T-helper 1 cell treated with Interleukin-12 subunit alpha and Interleukin-12 subunit beta and Interleukin-4 antibody, amounts not matched to agents 30 ng/mL and 1 ng/mL, for 36 hours (primary cell): ENCODE results near the gene PCDHB13. TPM values are rescaled to one million over a fixed set of nuclear protein-coding genes. Genes with fewer than 3 reads are reported as not detected.
"Not testable (repeated sequence)": the region's sequence is repeated elsewhere in the genome, so short reads cannot be mapped to it uniquely, and the experiment has no call there.

Experiments
- intact Hi-C: fragments of 100-400 bp; cut with micrococcal nuclease; formaldehyde crosslinking; loops from one replicate; pipeline ENCODE4 v1.15.1; 2024
- total RNA-seq: library from RNA; stranded (reverse); gene quantifications from 2 replicates; pipeline ENCODE4 v1.2.3, GENCODE V29; 2022

The PCDHB13 gene
- total RNA-seq, 1 donor from 2014 or later, result not detected

DNA sequence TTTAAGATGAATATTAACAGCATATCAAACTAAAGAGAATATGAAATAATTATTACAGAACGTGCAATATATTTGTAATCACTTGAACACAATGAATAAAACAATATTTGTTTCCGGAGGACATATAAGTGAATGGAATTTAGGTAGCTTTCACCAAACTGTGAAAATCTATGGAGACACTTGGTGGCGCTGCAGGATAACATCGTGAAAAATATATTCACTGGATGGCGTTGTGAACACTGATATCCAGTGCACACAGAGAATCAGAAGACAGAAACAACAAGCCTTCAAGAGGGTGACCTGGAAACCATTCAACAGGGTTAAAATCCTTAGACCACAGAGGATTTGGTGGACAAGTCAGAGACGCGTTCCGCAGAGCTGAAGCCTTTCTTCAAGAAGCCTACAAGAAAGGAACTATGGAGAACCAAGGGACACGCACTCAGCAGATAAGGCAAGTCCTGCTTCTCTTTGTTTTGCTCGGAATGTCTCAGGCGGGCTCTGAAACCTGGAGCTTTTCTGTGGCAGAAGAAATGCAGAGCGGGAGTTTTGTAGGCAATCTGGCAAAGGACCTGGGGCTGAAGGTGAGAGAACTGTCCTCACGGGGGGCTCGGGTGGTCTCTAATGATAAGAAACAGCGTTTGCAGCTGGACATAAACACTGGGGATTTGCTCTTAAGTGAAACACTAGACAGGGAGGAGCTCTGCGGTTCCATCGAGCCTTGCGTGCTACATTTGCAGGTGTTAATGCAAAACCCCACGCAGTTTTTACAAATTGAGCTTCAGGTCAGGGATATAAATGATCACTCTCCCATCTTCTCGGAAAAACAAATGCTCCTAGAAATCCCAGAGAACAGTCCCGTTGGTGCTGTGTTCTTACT is 14.1 kb upstream of the PCDHB13 start, which contains the start of gene PCDHB11:
Gene PCDHB11, plus strand, starts transcription at position 269 of the 877 bp plus-strand sequence. Its CDS starts 148 bp downstream, at position 417.
- intact Hi-C loops, result loop anchor here (10.0 kb wide), 1 partner anchor 165 kb away; the partner anchor contains the start of gene PCDHGA5

DNA sequence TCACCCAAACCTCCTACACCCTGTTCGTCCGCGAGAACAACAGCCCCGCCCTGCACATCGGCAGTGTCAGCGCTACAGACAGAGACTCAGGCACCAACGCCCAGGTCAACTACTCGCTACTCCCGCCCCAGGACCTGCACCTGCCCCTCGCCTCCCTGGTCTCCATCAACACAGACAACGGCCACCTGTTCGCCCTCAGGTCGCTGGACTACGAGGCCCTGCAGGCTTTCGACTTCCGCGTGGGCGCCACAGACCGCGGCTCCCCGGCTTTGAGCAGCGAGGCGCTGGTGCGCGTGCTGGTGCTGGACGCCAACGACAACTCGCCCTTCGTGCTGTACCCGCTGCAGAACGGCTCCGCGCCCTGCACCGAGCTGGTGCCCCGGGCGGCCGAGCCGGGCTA is 12.6 kb upstream of the PCDHB13 start:
- intact Hi-C loops, result not testable (repeated sequence)

DNA sequence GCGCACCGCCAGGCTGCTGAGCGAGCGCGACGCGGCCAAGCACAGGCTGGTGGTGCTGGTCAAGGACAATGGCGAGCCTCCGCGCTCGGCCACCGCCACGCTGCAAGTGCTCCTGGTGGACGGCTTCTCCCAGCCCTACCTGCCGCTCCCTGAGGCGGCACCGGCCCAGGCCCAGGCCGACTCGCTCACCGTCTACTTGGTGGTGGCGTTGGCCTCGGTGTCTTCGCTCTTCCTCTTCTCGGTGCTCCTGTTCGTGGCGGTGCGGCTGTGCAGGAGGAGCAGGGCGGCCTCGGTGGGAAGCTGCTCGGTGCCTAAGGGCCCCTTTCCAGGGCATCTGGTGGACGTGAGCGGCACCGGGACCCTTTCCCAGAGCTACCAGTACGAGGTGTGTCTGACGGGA is 12.1 kb upstream of the PCDHB13 start:
- intact Hi-C loops, result not testable (repeated sequence)

DNA sequence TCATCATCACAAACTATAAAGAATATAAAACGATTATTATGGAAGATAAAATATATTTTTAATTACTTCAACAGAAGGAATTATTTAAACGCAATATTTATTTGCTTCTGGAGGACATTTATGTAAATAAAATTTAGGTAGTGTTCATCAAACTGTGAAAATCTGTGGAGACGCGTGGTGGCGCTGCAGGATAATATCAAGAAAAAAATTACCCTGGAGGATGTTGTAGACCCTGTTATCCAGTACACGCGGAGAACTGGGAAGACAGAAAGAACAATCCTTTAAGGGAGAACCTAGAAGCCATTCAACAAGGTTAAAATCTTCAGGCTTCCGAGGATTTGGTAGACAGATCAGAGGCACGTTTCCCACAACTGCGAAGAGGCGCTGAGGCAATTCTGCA is 5.2 kb upstream of the PCDHB13 start, which contains the start of gene PCDHB12:
Gene PCDHB12, plus strand, starts transcription at position 242 of the 400 bp plus-strand sequence. CDS start 189 bp downstream, outside the sequence.
- intact Hi-C loops, result no loop called here

DNA sequence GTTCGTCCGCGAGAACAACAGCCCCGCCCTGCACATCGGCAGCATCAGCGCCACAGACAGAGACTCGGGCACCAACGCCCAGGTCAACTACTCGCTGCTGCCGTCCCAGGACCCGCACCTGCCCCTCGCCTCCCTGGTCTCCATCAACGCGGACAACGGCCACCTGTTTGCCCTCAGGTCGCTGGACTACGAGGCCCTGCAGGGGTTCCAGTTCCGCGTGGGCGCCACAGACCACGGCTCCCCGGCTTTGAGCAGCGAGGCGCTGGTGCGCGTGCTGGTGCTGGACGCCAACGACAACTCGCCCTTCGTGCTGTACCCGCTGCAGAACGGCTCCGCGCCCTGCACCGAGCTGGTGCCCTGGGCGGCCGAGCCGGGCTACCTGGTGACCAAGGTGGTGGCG is 3.4 kb upstream of the PCDHB13 start:
- intact Hi-C loops, result not testable (repeated sequence)

DNA sequence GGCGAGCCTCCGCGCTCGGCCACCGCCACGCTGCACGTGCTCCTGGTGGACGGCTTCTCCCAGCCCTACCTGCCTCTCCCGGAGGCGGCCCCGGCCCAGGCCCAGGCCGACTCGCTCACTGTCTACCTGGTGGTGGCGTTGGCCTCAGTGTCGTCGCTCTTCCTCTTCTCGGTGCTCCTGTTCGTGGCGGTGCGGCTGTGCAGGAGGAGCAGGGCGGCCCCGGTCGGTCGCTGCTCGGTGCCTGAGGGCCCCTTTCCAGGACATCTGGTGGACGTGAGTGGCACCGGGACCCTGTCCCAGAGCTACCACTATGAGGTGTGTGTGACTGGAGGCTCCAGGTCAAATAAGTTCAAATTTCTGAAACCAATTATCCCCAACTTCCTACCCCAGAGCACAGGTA is 2.9 kb upstream of the PCDHB13 start:
- intact Hi-C loops, result not testable (repeated sequence)

DNA sequence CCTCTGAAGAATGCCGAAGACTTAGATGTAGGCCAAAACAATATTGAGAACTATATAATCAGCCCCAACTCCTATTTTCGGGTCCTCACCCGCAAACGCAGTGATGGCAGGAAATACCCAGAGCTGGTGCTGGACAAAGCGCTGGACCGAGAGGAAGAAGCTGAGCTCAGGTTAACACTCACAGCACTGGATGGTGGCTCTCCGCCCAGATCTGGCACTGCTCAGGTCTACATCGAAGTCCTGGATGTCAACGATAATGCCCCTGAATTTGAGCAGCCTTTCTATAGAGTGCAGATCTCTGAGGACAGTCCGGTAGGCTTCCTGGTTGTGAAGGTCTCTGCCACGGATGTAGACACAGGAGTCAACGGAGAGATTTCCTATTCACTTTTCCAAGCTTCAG is 864 bp downstream of the PCDHB13 start:
- intact Hi-C loops, result loop anchor here (2.0 kb wide), 1 partner anchor 36 kb away; no protein-coding TSS in a partner anchor

DNA sequence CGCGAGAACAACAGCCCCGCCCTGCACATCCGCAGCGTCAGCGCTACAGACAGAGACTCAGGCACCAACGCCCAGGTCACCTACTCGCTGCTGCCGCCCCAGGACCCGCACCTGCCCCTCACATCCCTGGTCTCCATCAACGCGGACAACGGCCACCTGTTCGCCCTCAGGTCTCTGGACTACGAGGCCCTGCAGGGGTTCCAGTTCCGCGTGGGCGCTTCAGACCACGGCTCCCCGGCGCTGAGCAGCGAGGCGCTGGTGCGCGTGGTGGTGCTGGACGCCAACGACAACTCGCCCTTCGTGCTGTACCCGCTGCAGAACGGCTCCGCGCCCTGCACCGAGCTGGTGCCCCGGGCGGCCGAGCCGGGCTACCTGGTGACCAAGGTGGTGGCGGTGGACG is 1.8 kb downstream of the PCDHB13 start:
- intact Hi-C loops, result loop anchor here (2.0 kb wide), 1 partner anchor 37 kb away; no protein-coding TSS in a partner anchor

DNA sequence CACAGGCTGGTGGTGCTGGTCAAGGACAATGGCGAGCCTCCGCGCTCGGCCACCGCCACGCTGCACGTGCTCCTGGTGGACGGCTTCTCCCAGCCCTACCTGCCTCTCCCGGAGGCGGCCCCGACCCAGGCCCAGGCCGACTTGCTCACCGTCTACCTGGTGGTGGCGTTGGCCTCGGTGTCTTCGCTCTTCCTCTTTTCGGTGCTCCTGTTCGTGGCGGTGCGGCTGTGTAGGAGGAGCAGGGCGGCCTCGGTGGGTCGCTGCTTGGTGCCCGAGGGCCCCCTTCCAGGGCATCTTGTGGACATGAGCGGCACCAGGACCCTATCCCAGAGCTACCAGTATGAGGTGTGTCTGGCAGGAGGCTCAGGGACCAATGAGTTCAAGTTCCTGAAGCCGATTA is 2.3 kb downstream of the PCDHB13 start:
- intact Hi-C loops, result not testable (repeated sequence)

DNA sequence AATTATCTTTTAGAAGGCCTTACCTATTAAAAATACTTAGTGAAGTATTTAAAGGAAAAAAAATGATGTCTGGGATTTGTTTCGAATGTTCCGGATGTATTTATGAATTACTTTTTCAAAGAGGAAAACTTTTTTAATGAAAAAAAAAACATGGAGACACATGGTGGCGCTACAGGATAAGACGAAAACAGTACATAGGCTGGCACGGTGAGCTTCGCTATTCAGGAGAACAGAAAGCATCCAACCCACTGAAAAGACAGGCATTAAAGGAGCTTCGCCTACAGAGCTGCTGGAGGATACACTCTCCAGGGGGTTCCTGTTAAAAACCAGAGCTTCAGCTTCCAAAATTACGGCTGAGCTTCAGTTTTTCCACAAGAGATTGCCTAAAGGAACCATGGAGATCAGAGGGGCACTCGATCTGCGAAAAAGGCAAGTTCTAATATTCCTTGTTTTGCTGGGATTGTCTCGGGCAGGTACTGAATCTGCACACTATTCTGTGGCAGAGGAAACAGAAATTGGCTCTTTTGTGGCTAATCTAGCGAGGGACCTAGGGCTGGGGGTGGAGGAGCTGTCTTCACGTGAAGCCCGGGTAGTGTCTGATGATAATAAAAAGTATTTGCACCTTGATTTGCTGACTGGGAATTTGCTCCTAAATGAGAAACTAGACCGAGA is 9.5 kb downstream of the PCDHB13 start, which contains the start of gene PCDHB14:
Gene PCDHB14, plus strand, starts transcription at position 232 of the 672 bp plus-strand sequence. Its CDS starts 163 bp downstream, at position 395.
- intact Hi-C loops, result loop anchor here (2.0 kb wide), 1 partner anchor 342 kb away; no protein-coding TSS in a partner anchor

DNA sequence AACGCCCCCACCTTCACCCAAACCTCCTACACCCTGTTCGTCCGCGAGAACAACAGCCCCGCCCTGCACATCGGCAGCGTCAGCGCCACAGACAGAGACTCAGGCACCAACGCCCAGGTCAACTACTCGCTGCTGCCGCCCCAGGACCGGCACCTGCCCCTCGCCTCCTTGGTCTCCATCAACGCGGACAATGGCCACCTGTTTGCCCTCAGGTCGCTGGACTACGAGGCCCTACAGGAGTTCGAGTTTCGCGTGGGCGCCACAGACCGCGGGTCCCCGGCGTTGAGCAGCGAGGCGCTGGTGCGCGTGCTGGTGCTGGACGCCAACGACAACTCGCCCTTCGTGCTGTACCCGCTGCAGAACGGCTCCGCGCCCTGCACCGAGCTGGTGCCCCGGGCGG is 11.1 kb downstream of the PCDHB13 start:
- intact Hi-C loops, result not testable (repeated sequence)

DNA sequence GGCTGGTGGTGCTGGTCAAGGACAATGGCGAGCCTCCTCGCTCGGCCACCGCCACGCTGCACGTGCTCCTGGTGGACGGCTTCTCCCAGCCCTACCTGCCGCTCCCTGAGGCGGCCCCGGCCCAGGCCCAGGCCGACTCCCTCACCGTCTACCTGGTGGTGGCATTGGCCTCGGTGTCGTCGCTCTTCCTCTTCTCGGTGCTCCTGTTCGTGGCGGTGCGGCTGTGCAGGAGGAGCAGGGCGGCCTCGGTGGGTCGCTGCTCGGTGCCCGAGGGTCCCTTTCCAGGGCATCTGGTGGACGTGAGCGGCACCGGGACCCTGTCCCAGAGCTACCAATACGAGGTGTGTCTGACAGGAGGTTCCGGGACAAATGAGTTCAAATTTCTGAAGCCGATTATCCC is 11.7 kb downstream of the PCDHB13 start:
- intact Hi-C loops, result not testable (repeated sequence)

DNA sequence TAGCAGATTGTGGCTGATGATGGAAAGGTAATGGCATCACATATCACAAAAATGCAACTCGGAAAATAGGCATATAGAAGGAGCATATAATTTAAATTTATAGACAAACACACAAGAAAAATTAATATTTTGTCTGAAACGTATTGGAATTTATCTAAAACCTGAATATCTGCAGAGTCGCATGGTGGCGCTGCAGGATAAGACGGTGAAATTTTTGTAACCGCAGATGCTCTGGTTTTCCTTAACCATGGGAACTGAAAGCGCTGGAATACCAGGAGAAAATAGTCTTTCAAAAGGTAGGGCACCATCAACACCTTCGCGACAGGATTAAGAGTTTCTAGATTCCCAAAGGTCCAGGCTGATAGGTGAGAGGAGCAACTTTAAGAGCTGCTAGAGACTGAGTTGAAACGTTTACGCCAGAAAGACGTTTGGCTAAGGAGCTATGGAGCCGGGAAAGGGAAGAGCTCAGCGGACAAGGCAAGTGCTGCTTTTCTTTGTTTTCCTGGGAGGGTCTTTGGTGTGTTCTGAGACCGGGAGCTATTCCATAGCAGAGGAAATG is 20.5 kb downstream of the PCDHB13 start:
- intact Hi-C loops, result loop anchor here (10.0 kb wide), 3 partner anchors 131 to 389 kb away; partner anchors contain the start of genes PCDHA8, PCDHA9, PCDHGA5 and PCDHGA9

DNA sequence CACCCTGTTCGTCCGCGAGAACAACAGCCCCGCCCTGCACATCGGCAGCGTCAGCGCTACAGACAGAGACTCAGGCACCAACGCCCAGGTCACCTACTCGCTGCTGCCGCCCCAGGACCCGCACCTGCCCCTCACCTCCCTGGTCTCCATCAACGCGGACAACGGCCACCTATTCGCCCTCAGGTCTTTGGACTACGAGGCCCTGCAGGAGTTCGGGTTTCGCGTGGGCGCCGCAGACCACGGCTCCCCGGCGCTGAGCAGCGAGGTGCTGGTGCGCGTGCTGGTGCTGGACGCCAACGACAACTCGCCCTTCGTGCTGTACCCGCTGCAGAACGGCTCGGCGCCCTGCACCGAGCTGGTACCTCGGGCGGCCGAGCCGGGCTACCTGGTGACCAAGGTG is 22.2 kb downstream of the PCDHB13 start:
- intact Hi-C loops, result loop anchor here (10.0 kb wide), 3 partner anchors 129 to 391 kb away; partner anchors contain the start of genes PCDHA8, PCDHA9, PCDHGA5 and PCDHGA9

DNA sequence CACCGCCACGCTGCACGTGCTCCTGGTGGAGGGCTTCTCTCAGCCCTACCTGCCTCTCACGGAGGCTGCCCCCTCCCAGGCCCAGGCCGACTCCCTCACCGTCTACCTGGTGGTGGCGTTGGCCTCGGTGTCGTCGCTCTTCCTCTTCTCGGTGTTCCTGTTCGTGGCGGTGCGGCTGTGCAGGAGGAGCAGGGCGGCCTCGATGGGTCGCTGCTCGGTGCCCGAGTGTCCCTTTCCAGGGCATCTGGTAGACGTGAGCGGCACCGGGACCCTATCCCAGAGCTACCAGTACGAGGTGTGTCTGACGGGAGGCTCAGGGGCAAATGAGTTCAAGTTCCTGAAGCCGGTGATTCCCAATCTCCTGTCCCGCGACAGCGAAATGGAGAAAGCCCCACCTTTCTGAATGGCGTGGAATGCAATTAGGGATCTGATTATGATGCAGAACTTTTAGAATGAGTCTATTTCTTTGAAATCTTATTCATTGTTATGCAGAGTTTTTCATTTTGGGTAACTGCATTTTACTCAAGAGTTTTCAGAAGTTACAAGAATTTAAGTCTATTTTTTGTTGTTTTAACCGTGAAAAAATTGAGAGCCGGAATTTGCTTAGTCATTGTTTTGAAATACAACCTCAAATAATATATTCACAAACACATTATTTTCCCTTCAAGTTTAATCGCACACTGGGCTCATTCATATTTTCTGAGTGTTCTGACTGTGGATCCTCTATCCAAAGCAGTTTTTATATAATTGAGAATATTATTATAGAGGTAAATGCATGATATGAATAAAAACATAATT is 23.0 kb downstream of the PCDHB13 start:
- intact Hi-C loops, result loop anchor here (10.0 kb wide), 3 partner anchors 128 to 392 kb away; partner anchors contain the start of genes PCDHA8, PCDHA9, PCDHGA5 and PCDHGA9

DNA sequence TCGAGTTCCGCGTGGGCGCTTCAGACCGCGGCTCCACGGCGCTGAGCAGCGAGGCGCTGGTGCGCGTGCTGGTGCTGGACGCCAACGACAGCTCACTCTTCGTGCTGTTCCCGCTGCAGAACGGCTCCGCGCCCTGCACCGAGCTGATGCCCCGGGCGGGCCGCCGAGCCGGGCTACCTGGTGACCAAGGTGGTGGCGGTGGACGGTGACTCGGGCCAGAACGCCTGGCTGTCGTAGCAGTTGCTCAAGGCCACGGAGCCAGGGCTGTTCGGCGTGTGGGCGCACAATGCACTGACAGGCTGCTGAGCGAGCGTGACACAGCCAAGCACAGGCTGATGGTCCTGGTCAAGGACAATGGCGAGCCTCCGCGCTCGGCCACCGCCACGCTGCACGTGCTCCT is 27.8 kb downstream of the PCDHB13 start:
- intact Hi-C loops, result no loop called here

DNA sequence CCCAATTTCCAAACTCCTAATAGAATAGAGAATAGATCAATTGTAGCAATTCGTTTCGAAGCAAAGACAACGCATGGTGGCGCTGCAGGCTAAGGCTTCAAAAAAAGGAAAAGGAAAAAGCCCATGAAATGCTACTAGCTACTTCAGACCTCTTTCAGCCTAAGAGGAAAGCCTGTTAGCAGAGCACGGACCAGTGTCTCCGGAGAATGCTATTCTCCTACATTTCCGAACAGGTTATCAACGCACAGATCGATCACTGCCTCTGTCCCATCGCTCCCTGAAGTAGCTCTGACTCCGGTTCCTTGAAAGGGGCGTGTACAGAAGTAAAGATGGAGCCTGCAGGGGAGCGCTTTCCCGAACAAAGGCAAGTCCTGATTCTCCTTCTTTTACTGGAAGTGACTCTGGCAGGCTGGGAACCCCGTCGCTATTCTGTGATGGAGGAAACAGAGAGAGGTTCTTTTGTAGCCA is 31.6 kb downstream of the PCDHB13 start, which contains the start of gene PCDHB15:
Gene PCDHB15, plus strand, starts transcription at position 146 of the 468 bp plus-strand sequence. Its CDS starts 184 bp downstream, at position 330.
- intact Hi-C loops, result loop anchor here (1.0 kb wide), 1 partner anchor 279 kb away; no protein-coding TSS in a partner anchor

DNA sequence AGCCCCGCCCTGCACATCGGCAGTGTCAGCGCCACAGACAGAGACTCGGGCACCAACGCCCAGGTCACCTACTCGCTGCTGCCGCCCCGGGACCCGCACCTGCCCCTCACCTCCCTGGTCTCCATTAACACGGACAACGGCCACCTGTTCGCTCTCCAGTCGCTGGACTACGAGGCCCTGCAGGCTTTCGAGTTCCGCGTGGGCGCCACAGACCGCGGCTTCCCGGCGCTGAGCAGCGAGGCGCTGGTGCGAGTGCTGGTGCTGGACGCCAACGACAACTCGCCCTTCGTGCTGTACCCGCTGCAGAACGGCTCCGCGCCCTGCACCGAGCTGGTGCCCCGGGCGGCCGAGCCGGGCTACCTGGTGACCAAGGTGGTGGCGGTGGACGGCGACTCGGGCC is 33.3 kb downstream of the PCDHB13 start:
- intact Hi-C loops, result not testable (repeated sequence)

DNA sequence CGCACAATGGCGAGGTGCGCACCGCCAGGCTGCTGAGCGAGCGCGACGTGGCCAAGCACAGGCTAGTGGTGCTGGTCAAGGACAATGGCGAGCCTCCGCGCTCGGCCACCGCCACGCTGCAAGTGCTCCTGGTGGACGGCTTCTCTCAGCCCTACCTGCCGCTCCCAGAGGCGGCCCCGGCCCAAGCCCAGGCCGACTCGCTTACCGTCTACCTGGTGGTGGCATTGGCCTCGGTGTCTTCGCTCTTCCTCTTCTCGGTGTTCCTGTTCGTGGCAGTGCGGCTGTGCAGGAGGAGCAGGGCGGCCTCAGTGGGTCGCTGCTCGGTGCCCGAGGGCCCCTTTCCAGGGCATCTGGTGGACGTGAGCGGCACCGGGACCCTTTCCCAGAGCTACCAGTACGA is 33.7 kb downstream of the PCDHB13 start:
- intact Hi-C loops, result not testable (repeated sequence)

DNA sequence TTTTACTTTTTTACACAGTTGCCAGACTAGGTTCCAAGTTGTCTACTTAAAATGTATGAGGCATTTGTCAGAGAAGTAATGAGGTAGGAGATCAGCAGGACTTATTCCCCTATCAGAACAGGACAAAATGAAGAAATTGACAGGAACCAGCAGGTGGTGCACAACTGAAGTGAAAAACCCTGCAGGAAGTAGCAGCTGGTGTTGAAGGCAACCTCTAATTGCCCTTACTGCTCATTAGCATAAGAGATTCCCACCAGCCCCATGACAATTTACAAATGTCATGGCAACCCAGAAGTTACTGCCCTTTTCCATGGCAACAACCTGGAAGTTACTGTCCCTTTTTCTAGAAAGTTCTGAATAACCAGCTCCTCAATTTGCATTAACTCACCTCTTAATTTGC is 36.9 kb downstream of the PCDHB13 start:
- intact Hi-C loops, result no loop called here
